ENCODE measurements around the gene IDH2. TPM values are rescaled to one million over a fixed set of nuclear protein-coding genes. Genes with fewer than 3 reads are reported as not detected.

Gene IDH2
- total RNA-seq, 2 experiments from 2014 or later = 38.0 to 38.2 TPM

- Histone ChIP-seq H3K36me3 (ENCODE audit: insufficient read depth, low read length) (peaks cover 4% of the 10 kb centered on the region), H3K9me3 (ENCODE audit: control insufficient read depth in 1 of 2, insufficient read depth in 1 of 2, low read length in 2 of 2) (no peaks in the 10 kb centered on the region), H3K27ac (ENCODE audit: low read depth in 1 of 2, low read length in 2 of 2) (peak overlapping the region; percentile 81), H3K4me3 (ENCODE audit: low read length) (no peak overlapping the region), H3K4me1 (ENCODE audit: insufficient read depth, low read length) (peaks cover 63% of the 10 kb centered on the region), H3K27me3 (ENCODE audit: control insufficient read depth in 1 of 2, insufficient read depth in 2 of 2, low read length in 2 of 2) (no peaks in the 10 kb centered on the region)
- ChIA-PET CTCF (interaction anchor here (0.6 kb wide), 1 partner anchor 28 kb away, joined by 4 read pairs; no protein-coding TSS in a partner anchor), POLR2A (interaction anchor here (0.8 to 1.7 kb wide), 9 partner anchors 25 to 174 kb away, joined by 3 to 12 read pairs (median 6); partner anchors contain the start of genes AP3S2, CIB1, GDPGP1 and IDH2)
- Mint-ChIP-seq H3K9me3 (no peaks in the 10 kb centered on the region), H3K4me1 (ENCODE audit: low read depth) (peaks cover 63% of the 10 kb centered on the region), H3K36me3 (ENCODE audit: low read depth) (no peaks in the 10 kb centered on the region), H3K27ac (peak overlapping the region; percentile 97), H3K4me3 (peak overlapping the region; percentile 67), H3K27me3 (no peaks in the 10 kb centered on the region)
- intact Hi-C loops (cut with DNase I, micrococcal nuclease) = no loop called here
- no peak for TF ChIP-seq CTCF (IDR thresholded peaks at IDR 0.05)
- DNase-seq (peak; percentile 35 to 92 (median 57)), ATAC-seq (ENCODE audit: poor library complexity) (peak; percentile 67)
Observed at GRCh38 chr15:90059208-90059985, 42.9 kb downstream of the IDH2 start.

GRCh38 chr15:90058775-90059174, 43.5 kb downstream of the IDH2 start:
- Histone ChIP-seq H3K4me3 (ENCODE audit: low read length) (no peak overlapping the region), H3K27ac (ENCODE audit: low read depth in 1 of 2, low read length in 2 of 2) (peak overlapping the region; percentile 81), H3K9me3 (ENCODE audit: control insufficient read depth in 1 of 2, insufficient read depth in 1 of 2, low read length in 2 of 2) (no peaks in the 10 kb centered on the region), H3K4me1 (ENCODE audit: insufficient read depth, low read length) (peaks cover 66% of the 10 kb centered on the region), H3K27me3 (ENCODE audit: control insufficient read depth in 1 of 2, insufficient read depth in 2 of 2, low read length in 2 of 2) (no peaks in the 10 kb centered on the region), H3K36me3 (ENCODE audit: insufficient read depth, low read length) (no peaks in the 10 kb centered on the region)
- DNase-seq (no peak), ATAC-seq (ENCODE audit: poor library complexity) (no peak)
- Mint-ChIP-seq H3K4me1 (ENCODE audit: low read depth) (peaks cover 67% of the 10 kb centered on the region), H3K9me3 (no peaks in the 10 kb centered on the region), H3K4me3 (no peak overlapping the region), H3K36me3 (ENCODE audit: low read depth) (no peaks in the 10 kb centered on the region), H3K27me3 (no peaks in the 10 kb centered on the region), H3K27ac (peak overlapping the region; percentile 97)
- intact Hi-C loops (cut with DNase I, micrococcal nuclease) = no loop called here
- ChIA-PET POLR2A (interaction anchor here (0.8 to 1.7 kb wide), 8 partner anchors 24 to 175 kb away, joined by 3 to 12 read pairs (median 6); partner anchors contain the start of genes AP3S2, CIB1, GDPGP1 and ZNF710), CTCF (no interaction called here)
- TF ChIP-seq CTCF (IDR thresholded peaks at IDR 0.05) = no peak

- no peak for TF ChIP-seq CTCF (IDR thresholded peaks at IDR 0.05)
- Mint-ChIP-seq H3K27ac (peak overlapping the region; percentile 97), H3K9me3 (no peaks in the 10 kb centered on the region), H3K27me3 (no peaks in the 10 kb centered on the region), H3K4me1 (ENCODE audit: low read depth) (peaks cover 63% of the 10 kb centered on the region), H3K36me3 (ENCODE audit: low read depth) (no peaks in the 10 kb centered on the region), H3K4me3 (no peak overlapping the region)
- ATAC-seq (ENCODE audit: poor library complexity) = no peak
- Histone ChIP-seq H3K36me3 (ENCODE audit: insufficient read depth, low read length) (no peaks in the 10 kb centered on the region), H3K9me3 (ENCODE audit: control insufficient read depth in 1 of 2, insufficient read depth in 1 of 2, low read length in 2 of 2) (no peaks in the 10 kb centered on the region), H3K4me3 (ENCODE audit: low read length) (no peak overlapping the region), H3K27me3 (ENCODE audit: control insufficient read depth in 1 of 2, insufficient read depth in 2 of 2, low read length in 2 of 2) (no peaks in the 10 kb centered on the region), H3K4me1 (ENCODE audit: insufficient read depth, low read length) (peaks cover 65% of the 10 kb centered on the region), H3K27ac (ENCODE audit: low read depth in 1 of 2, low read length in 2 of 2) (peak overlapping the region in 1 of 2 donors; percentile 81)
- CTCF ChIA-PET = no interaction called here
- intact Hi-C loops (cut with DNase I, micrococcal nuclease) = no loop called here
- POLR2A ChIA-PET = interaction anchor here (1.7 kb wide), 1 partner anchor 56 kb away, joined by 8 read pairs; the partner anchor contains the start of gene ZNF710
- no peak for DNase-seq
Observed at GRCh38 chr15:90058308-90058707, 44.0 kb downstream of the IDH2 start.
